Ectodermal cell (in vitro differentiated cells): ENCODE measurements around the gene KIF9. TPM values are rescaled to one million over a fixed set of nuclear protein-coding genes. Genes with fewer than 3 reads are reported as not detected.
"Not testable (repeated sequence)": the region's sequence is repeated elsewhere in the genome, so short reads cannot be mapped to it uniquely, and the experiment has no call there.

Source experiments
- H3K27ac ChIP-seq: 2 replicates; pipeline ENCODE4 v1.7.0; 2013; ENCODE audit warnings: mild to moderate bottlenecking, low read depth, low read length; ENCODE audit not compliant: insufficient read depth, poor library complexity, severe bottlenecking
- H3K27me3 ChIP-seq: 2 replicates; pipeline ENCODE4 v1.7.0; 2013; ENCODE audit warnings: mild to moderate bottlenecking, low read length; ENCODE audit not compliant: insufficient read depth, control insufficient read depth, poor library complexity, severe bottlenecking
- H3K36me3 ChIP-seq: one replicate; pipeline ENCODE4 v1.7.0; 2013; ENCODE audit warnings: low read length; ENCODE audit not compliant: control insufficient read depth, insufficient read depth
- H3K4me1 ChIP-seq: one replicate; pipeline ENCODE4 v1.7.0; 2013; ENCODE audit warnings: low read length; ENCODE audit not compliant: control insufficient read depth, insufficient read depth
- H3K4me3 ChIP-seq: 2 replicates; pipeline ENCODE4 v1.7.0; 2013; ENCODE audit warnings: low read depth, low read length, control low read depth; ENCODE audit not compliant: insufficient read depth
- H3K9me3 ChIP-seq: 2 replicates; pipeline ENCODE4 v1.7.0; 2013; ENCODE audit warnings: mild to moderate bottlenecking, low read length, moderate library complexity; ENCODE audit not compliant: control insufficient read depth
- WGBS, 2 experiments: methylation state at CpG; one replicate each; pipeline ENCODE4 v1.1.7; 2013; ENCODE audit warnings: missing lambda C conversion rate in 2 of 2; 5-methylcytosine and 5-hydroxymethylcytosine counted together
- polyA plus RNA-seq, 4 experiments: library from polyadenylated mRNA; stranded (reverse); fragments of 50-300 nt; gene quantifications; one replicate each; pipeline ENCODE4 v1.2.3, GENCODE V29; 2013

The KIF9 gene, protein sequence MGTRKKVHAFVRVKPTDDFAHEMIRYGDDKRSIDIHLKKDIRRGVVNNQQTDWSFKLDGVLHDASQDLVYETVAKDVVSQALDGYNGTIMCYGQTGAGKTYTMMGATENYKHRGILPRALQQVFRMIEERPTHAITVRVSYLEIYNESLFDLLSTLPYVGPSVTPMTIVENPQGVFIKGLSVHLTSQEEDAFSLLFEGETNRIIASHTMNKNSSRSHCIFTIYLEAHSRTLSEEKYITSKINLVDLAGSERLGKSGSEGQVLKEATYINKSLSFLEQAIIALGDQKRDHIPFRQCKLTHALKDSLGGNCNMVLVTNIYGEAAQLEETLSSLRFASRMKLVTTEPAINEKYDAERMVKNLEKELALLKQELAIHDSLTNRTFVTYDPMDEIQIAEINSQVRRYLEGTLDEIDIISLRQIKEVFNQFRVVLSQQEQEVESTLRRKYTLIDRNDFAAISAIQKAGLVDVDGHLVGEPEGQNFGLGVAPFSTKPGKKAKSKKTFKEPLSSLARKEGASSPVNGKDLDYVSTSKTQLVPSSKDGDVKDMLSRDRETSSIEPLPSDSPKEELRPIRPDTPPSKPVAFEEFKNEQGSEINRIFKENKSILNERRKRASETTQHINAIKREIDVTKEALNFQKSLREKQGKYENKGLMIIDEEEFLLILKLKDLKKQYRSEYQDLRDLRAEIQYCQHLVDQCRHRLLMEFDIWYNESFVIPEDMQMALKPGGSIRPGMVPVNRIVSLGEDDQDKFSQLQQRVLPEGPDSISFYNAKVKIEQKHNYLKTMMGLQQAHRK
- polyA plus RNA-seq (2013, experiment 1 of 4), result 10.8 TPM
- 9.6 TPM for polyA plus RNA-seq (2013, experiment 2 of 4)
- polyA plus RNA-seq (2013, experiment 3 of 4), result 6.9 TPM
- polyA plus RNA-seq (2013, experiment 4 of 4), result 9.1 TPM

DNA sequence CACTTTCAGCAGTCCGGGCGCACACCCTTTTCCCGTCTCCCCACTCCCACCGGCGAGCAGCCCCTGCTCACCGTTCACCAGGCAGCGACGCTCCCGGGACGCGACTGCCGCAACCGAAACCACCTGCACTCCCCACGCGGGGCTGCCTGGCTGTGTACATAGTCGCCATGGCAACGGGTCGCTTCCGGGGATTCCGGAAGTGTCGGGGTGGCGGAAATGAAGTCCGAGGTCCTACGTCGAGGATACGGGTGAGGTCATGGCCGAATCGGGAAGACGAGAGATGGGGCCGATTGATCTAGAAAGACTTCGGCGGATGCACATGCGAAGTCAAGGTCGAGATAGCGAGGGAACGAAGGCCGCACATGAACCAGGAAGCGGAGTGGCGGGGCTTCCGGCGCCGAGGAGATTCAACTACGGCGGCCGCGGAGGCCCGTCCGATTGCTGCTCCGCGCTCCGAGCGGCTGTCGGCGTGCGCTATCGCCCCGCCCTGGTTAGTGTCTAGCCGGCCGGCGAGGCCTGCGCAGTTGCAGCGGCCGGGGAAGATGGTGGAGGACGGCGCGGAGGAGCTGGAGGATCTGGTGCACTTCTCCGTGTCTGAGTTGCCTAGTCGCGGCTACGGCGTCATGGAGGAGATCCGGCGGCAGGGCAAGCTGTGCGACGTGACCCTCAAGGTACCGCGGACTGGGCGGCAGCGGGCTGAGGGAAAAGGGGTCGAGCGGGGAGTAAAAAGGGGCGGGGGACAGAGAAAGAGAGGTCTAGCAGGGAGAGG, at the start of gene KIF9, which contains the start of gene KLHL18:
TSS of gene KIF9 (minus strand) at position 376 of the 769 bp plus-strand sequence. CDS start 5,425 bp downstream, outside the sequence.
TSS of gene KLHL18 (plus strand) at position 521 of the 769 bp plus-strand sequence. CDS start at position 543, 22 bp downstream.
- no peaks in the 10 kb centered on the region for H3K9me3 ChIP-seq
- H3K4me1 ChIP-seq, result peaks cover 5% of the 10 kb centered on the region
- peak within 1 kb of the TSS; percentile 66 for H3K27ac ChIP-seq
- 0% methylated on average over 82 of the region's 82 CpGs for WGBS, 2 experiments
- H3K4me3 ChIP-seq, result peak within 1 kb of the TSS; percentile 76
- H3K27me3 ChIP-seq, result no peaks in the 10 kb centered on the region
- H3K36me3 ChIP-seq, result no peaks in the 10 kb centered on the region

DNA sequence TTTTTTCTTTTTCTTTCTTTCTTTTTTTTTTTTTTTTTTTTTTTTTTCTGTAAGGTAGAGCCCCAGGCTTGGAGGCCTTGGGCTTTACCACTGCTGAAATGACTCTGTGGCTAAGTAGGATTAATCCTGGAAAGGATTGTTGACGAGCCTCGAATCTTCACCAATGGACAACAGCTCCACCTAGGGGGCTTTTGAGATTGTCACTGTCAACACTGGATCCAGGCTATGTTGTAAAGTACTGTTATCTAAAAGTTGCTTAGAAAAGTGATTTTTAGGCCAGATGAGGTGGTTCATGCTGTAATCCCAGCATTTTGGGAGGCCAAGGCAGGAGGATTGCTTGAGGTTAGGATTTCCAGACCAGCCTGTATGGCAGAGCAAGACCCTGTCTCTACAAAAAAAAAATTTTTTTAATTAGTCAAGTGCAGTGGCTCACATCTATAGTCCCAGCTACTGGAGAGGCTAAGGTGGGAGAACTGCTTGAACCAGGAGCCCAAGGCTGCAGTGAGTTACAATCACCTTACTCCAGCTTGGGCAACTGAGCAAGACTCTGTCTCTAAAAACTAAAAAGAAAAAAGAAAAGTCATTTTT, 41.8 kb upstream of the KIF9 start:
- 6 to 9% methylated on average over 2 of the region's 2 CpGs for WGBS, 2 experiments
- Histone ChIP-seq H3K4me3 (no peak overlapping the region), H3K27me3 (no peaks in the 10 kb centered on the region), H3K27ac (no peak overlapping the region), H3K4me1 (no peaks in the 10 kb centered on the region), H3K36me3 (peaks cover 23% of the 10 kb centered on the region), H3K9me3 (no peaks in the 10 kb centered on the region)

DNA sequence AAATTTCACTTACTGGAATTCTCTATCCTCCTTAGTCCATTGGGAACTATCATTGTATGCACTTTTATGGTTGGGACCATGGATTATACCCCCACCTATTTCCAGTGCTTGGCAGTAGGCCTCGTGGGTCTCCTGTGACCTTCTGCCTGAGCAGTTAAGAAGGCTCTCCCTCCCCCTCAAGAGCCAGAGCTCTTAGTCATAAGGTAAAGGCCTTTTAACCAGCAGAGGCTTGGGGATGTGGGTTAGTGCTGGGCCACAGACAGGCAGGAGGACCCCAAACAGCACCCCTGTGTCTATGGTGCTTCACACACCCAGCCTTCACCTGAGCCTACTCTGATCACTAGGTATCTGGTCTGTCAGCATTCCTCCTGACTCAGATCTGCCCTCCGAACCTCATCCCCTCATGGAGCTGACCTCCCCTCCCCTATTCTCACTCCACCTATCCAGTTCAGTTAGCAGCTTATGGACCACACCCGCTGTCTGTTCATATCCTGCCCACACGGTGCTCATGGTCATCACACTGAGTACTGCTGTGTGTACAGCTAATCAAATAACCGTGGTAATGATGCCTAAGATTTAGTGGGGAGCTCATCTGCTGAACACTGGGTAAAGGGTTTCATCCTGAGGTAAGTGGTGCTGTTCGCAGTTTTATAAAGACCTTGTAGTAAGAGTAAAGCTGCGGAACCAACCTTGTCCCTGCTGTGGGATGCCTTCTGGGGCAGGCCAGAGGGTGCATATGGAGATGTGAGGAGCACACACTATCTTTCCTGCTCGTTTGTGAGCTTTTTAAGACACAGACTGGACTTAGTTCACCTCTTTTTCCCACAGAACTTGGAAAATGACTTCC, 41.1 kb upstream of the KIF9 start:
- no peaks in the 10 kb centered on the region for H3K27me3 ChIP-seq
- H3K4me3 ChIP-seq, result no peak overlapping the region
- H3K27ac ChIP-seq, result no peak overlapping the region
- no peaks in the 10 kb centered on the region for H3K4me1 ChIP-seq
- H3K9me3 ChIP-seq, result no peaks in the 10 kb centered on the region
- H3K36me3 ChIP-seq, result peaks cover 23% of the 10 kb centered on the region
- WGBS, 2 experiments, result 92 to 95% methylated on average over 8 of the region's 8 CpGs

DNA sequence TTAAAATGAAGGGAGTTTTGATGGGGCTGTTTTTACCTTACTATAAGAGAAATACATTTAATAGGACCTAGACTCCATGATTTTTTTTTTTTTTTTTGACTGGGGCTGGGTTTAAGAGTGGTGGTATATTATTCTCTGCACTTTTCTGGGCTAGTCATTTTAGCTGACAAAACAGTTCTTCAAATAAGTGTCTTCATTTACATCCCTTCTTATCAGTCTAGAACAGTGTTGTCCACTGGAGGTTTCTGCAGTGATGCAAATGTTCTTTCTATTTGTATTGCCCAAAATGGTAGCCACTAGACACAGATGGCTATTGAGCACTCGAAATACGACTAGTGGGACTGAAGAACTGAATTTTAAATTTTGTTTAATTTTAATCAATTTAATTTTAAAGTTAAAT, 37.4 kb upstream of the KIF9 start:
- Histone ChIP-seq H3K9me3 (no peaks in the 10 kb centered on the region), H3K27ac (no peak overlapping the region), H3K36me3 (peaks cover 19% of the 10 kb centered on the region), H3K27me3 (no peaks in the 10 kb centered on the region), H3K4me1 (no peaks in the 10 kb centered on the region), H3K4me3 (no peak overlapping the region)
- WGBS, 2 experiments, result 45% methylated on average over 2 of the region's 2 CpGs; no CpG with 5 or more reads in 1 of the 2 experiments

DNA sequence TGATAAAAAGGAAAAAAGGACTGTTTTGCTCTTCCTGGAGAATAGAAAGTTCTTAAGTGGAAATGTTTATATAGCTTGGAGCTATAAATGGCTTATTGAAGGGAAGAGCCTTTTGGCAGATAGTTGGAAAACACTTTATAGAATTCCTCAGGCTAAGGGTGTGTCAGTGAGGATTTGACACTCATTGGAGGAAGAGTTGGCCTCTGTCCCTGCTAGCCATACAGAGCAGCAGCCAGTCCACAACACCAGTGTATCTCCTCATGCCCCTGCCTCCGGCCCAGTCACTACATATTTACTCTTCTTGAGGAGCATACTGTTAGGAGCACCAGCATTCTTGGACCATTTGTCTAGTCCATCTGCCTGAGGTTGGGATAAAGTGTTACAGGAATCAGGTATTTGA, 36.3 kb upstream of the KIF9 start:
- H3K4me1 ChIP-seq, result no peaks in the 10 kb centered on the region
- WGBS, 2 experiments, result 100% methylated on average over 1 of the region's 1 CpG
- no peaks in the 10 kb centered on the region for H3K27me3 ChIP-seq
- H3K9me3 ChIP-seq, result no peaks in the 10 kb centered on the region
- no peak overlapping the region for H3K27ac ChIP-seq
- H3K36me3 ChIP-seq, result peaks cover 19% of the 10 kb centered on the region
- no peak overlapping the region for H3K4me3 ChIP-seq

DNA sequence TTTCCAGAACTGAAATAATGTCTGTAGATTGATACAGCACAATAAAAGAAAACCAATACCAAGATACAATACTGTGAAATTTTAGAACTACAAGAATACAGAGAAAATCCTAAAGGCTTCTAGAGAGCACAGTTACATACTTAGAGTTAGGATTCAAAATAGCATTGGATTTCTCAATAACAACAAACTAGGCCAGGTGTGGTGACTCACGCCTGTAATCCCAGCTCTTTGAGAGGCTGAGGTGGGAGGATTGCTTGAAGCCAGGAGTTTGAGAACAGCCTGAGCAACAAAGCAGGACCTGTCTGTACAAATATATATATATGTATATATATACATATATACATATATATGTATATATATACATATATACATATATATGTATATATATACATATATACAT, 33.6 kb upstream of the KIF9 start:
- H3K27me3 ChIP-seq, H3K27ac ChIP-seq, H3K4me3 ChIP-seq, H3K9me3 ChIP-seq, H3K4me1 ChIP-seq: not testable (repeated sequence)
- WGBS, 2 experiments, result 92 to 100% methylated on average over 1 of the region's 1 CpG
- H3K36me3 ChIP-seq, result peaks cover 11% of the 10 kb centered on the region

DNA sequence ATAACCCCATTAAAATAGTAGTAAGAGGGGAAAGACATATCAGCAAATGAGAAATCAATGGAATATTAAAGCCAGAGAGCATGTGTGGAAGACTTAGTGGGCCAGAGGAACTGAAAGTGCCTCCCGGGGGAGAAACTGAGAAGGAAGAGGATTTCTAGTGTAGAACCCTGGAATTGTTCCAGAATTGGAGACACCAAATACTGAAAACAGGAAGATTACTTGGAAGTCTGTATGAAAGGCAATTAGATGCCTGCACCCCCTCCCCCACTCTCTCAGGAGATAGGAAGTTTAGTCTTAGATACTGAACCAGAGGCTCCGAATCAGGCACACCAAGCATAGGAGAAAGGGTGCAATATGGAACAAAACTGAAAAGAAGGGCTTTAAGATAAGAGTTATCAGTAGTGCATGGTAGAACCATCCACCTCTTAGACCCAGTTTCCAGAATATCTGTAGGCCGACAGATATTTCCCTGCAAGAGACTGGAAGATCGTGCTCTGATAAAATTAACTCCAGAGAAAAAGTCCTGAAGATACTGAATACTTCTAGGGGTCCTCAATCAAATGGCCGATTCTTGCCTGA, 32.6 kb upstream of the KIF9 start:
- WGBS, 2 experiments, result 94 to 96% methylated on average over 5 of the region's 5 CpGs
- no peaks in the 10 kb centered on the region for H3K27me3 ChIP-seq
- peaks cover 7% of the 10 kb centered on the region for H3K36me3 ChIP-seq
- no peaks in the 10 kb centered on the region for H3K4me1 ChIP-seq
- no peaks in the 10 kb centered on the region for H3K9me3 ChIP-seq
- no peak overlapping the region for H3K4me3 ChIP-seq
- H3K27ac ChIP-seq, result peak overlapping the region; percentile 4

DNA sequence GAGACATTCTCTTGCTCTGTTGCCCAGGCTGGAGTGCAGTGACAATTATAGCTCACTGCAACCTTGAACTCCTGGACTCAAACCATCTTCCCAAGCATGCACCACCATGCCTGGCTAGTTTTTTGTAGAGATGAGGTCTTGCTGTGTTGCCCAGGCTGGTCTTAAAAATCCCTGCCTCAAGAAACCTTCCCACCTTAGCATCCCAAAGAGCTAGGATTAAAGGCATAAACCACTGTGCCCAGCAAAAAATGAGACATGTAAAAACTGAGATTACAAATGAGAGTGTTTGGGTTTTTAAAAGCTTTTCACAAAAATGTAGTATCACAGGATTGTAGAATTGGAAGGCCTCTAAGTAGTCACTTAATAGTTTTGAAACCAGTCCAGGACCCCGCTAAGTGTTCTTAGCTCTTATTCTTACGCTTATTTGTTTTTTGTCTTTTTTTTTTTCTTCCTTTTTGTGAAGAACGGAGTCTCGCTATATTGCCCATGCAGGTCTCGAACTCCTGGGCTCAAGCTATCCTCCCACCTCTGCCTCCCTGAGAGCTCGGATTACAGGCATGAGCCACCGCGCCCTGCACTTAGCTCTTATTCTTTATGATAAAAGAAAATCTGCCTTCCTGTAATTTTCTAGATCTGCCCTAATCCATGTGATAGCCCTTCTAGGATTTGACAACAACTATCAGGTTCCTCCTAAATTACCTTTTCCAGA, 31.6 kb upstream of the KIF9 start:
- WGBS, 2 experiments, result 90 to 92% methylated on average over 8 of the region's 8 CpGs
- Histone ChIP-seq H3K4me3 (no peak overlapping the region), H3K27me3 (no peaks in the 10 kb centered on the region), H3K27ac (no peak overlapping the region), H3K36me3 (no peaks in the 10 kb centered on the region), H3K9me3 (no peaks in the 10 kb centered on the region), H3K4me1 (no peaks in the 10 kb centered on the region)
